GM23248 (cell line): ENCODE results near the gene PTGES2.

ENCODE experiments used
- EZH2 ChIP-seq: fragments of 200-600 bp; sonication (generic); IDR thresholded peaks from 2 replicates; pipeline ENCODE4 v1.6.1; 2018; ENCODE audit warnings: antibody characterized with exemption, mild to moderate bottlenecking; ENCODE audit not compliant: insufficient read depth, poor library complexity, severe bottlenecking
- EZH2phosphoT487 ChIP-seq: fragments of 200-600 bp; sonication (generic); IDR thresholded peaks from 2 replicates; pipeline ENCODE4 v1.6.1; 2018; ENCODE audit warnings: antibody characterized with exemption, moderate library complexity, mild to moderate bottlenecking, low read depth; ENCODE audit not compliant: insufficient read depth

- TF ChIP-seq EZH2phosphoT487 (no peak), EZH2 (no peak)
Measured at GRCh38 chr9:128109050-128109709, 18.3 kb downstream of the PTGES2 start.
